GM19455 (cell line): ENCODE data around the gene BMPER.
A peak's percentile ranks its signal among the peaks of the same experiment; 100 is the strongest.
"Not testable (repeated sequence)": the region's sequence is repeated elsewhere in the genome, so short reads cannot be mapped to it uniquely, and the experiment has no call there.

Source experiments
- ATAC-seq: cut with Tn5 transposase; IDR thresholded peaks from one replicate; pipeline ENCODE4 v1.9.1; 2021; ENCODE audit not compliant: unreplicated experiment

BMPER gene

DNA sequence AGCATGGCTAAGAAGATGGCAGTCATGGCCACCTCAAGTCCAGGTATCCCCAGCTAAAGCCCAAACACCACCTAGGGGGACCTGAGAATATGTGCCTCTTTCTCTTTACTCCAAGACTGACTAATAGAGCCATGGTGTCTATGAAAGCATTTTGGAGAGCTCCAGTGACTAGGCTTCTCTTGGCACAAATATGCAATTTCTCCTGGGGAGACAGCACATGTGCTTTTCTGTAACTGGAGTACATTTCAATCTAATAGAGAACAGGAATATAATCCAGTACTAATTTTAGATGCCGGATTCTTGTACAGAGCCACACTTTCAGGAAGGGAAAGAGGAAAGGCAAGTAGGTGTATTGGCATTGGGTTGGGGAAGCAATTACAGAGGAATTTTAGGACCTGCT, 260.1 kb downstream of the BMPER start:
- ATAC-seq, result no peak

DNA sequence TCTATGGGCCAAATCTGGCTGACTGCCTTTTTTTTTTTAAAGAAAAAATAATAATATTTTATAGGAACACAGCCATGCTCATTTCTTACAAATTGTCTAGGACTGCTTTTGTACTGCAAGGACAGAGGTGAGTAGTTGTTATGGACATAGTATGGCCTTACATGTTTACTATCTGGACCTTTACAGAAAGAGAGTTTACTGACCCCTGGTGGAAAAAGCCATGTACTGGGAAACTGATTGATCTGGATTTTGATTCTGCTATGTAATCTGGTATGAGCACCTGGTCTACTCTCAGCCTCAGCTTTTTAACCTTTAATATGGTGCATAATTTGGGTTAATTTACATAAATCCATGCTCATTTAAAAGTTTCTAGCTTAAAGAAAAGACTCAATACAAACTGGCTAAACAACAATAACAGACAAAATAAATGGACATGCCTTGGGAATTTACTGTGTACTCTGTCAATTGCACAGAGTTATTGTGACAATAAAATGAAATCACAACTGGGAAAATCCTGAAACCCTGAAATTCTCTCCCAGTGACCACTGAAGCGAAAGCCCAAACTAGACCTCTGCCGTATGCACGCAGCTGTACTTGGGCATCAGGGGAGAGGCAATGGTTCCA, 260.7 kb downstream of the BMPER start:
- ATAC-seq, result peak; percentile 69

DNA sequence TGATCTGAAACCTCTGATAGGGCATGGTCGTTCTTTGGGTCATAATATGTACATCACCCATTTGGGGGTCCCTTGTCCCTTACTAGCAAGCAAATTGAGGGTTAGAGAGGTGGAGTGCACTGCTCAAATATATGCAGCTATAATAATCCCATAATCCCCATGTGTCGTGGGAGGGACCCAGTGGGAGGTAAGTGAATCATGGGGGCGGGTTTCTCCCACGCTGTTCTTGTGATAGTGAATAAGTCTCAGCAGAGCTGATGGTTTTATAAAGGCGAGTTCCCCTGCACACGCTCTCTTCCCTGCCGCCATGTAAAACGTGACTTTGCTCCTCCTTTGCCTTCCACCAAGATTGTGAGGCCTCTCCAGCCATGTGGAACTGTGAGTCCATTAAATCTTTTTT, 262.7 kb downstream of the BMPER start:
- no peak for ATAC-seq

DNA sequence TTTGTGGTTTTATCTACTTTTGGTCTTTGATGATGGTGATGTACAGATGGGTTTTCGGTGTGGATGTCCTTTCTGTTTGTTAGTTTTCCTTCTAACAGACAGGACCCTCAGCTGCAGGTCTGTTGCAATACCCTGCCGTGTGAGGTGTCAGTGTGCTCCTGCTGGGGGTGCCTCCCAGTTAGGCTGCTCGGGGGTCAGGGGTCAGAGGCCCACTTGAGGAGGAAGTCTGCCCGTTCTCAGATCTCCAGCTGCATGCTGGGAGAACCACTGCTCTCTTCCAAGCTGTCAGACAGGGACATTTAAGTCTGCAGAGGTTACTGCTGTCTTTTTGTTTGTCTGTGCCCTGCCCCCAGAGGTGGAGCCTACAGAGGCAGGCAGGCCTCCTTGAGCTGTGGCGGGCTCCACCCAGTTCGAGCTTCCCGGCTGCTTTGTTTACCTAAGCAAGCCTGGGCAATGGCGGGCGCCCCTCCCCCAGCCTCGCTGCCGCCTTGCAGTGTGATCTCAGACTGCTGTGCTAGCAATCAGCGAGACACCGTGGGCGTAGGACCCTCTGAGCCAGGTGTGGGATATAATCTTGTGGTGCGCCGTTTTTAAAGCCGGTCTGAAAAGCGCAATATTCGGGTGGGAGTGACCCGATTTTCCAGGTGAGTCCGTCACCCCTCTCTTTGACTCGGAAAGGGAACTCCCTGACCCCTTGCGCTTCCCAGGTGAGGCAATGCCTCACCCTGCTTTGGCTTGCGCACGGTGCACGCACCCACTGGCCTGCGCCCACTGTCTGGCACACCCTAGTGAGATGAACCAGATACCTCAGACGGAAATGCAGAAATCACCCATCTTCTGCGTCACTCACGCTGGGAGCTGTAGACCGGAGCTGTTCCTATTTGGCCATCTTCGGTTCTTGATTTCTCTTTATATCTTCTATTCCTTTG, 269.6 kb downstream of the BMPER start:
- not testable (repeated sequence) for ATAC-seq

DNA sequence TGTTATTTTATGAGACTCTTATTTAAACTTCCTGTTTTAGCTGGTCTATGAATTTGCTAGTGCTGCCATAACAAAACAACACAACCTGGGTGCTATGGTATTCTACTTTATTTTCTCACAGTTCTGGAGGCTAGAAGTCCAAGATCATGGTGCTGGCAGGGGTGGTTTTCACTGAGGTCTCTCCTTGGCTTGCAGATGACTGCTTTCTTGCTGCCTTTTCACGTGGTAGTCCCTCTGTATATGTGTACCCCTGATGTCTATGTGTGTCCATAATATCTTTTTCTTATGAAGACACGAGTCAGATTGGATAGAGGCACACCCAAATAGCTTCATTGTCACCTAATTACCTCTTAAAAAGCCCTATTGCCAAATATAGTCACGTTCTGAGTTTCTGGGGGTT, 270.5 kb downstream of the BMPER start:
- ATAC-seq, result no peak

DNA sequence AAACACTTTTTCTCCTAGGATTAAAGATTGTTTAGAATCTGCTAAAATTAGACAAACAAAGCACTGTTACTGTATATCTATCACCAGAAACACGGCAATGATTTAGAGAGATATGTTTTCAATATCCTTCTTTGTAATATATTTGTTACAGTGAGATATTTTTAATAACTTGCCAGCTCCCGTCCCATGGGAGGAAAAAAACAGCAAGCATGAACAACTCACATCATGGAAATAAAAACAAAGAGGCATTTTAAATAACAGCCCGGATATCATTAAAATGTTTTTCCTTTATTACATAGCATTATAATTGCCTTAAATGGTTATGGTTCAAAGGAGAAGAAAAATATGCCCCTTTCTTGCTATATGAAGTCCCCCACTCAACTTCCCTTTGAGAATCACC, 272.1 kb downstream of the BMPER start:
- no peak for ATAC-seq

DNA sequence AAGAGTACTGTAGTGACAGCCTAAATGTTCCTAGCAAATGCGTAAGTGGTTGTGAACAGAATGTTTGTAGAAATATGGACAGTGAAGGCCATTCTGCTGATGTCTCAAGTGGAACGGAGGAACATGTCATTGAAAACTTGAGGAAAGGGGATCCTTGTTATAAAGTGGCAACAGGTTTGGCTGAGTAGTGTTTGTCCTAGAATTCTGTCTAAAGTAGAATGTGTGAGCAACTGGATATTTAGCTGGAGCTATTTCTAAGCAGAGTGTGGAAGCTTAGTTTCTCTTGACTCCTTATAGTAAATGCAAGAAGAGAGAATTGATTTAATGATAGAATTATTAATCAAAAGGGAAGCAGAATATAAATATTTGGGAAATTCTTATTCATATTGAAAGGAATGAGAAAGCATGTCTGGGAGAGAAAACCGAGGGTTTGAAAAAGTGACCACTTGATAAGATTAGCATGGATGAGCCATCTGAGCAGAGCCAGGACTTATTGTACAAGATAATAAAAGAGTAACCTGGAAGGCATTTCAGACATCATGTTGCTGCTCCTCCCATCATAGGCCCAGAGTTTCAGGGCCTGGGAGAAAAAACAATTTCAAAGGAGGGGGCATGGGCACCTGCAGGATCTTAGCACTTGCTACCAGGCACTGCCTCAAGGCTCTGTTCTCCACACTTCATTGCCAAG, 276.1 kb downstream of the BMPER start:
- ATAC-seq, result no peak

DNA sequence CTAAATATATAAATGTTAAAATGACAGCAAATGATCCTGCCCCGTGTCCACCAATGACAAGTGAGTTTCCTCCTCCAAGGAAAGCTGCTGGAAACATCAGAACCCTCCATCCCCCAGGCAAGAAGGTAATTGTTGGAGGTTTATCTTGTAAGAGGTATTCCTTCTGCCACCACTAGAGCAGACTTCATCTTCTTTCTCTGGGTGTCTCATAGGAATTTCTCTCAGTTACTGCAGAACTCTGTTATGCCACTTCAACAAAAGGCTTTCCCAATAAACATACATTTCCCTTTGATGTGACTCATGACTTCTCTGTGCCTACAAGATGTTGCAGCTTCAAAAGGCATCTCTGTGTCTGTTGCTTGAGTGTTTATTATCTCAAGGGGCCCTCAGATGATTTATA, 279.1 kb downstream of the BMPER start:
- no peak for ATAC-seq

DNA sequence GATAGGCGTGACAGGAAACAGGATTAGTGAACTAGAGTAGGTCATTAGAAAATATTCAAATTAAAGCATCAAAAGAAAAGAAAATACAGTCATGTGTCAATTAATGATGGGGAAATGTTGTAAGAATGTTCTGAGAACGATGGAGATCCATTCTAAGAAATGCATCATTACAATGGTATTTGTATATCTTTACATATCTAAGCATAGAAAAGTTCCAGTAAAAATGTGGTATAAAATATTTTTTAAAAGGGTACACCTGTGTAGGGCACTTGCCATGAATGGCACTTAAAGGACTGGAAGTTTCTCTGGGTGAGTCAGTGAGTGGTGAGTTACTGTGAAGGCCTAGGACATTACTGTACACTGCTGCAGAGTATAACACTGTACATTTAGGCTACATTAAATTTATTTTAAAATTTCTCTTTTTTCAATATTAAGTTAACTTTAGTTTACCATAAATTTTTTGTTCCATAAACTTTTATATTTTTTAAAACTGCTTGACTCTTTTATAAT, 282.5 kb downstream of the BMPER start:
- no peak for ATAC-seq

DNA sequence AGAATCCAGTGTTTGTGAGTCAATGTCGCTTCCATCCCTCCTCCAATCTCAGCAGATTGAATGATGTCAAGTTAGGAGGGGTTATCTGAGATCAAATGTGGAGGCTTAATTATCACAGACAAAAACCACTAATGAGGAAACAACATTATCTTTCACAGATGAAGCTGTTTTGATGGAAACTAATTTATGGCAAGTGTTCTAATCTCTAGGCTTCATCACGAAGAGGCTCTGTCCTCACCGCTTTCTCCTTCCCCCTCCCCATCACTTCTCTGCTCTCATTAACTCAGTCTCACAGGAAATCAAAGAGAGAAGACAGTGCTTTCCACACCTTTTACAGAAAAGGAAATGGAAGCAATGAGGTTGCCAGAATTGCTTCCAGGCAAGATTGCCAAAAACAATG, 283.7 kb downstream of the BMPER start:
- no peak for ATAC-seq

DNA sequence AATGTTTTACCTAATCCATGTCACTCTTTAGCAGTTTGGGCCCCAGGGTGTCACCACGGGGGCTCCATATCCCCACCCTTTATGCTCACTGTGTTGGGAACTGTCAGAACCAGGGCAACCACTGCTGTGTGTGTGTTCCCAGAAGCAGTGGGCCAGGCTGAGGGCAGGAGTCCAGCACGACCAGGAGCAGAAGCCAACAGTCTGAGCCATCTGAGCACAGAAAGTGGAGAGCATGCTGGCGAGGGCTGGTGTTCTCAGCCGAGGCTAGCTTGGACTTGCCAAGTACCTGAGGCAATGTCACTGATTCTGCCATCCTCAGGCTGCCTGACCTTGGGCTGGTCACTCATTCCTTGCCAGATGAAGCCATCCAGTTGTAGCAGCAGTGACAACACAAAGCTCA, 285.0 kb downstream of the BMPER start:
- ATAC-seq, result no peak

DNA sequence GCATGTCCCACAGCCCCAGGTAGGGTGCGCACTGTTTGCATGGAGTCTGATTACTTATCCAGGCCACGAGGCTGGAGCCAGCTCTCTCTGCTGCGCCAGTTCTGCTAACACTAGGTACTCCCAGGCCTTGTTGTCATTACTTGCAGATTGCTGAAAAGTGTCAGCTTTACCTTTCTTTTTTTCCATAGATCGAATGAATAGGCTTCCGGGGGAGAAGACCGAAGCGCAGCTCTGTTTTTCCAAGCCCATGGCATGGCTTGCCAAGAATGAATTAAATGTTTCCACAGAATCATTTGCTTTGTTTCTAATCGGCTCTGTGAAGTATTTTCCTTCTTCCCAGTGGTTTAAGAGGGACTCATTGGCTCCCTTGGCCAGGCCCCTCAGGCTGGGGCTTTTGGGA, 285.8 kb downstream of the BMPER start:
- no peak for ATAC-seq

DNA sequence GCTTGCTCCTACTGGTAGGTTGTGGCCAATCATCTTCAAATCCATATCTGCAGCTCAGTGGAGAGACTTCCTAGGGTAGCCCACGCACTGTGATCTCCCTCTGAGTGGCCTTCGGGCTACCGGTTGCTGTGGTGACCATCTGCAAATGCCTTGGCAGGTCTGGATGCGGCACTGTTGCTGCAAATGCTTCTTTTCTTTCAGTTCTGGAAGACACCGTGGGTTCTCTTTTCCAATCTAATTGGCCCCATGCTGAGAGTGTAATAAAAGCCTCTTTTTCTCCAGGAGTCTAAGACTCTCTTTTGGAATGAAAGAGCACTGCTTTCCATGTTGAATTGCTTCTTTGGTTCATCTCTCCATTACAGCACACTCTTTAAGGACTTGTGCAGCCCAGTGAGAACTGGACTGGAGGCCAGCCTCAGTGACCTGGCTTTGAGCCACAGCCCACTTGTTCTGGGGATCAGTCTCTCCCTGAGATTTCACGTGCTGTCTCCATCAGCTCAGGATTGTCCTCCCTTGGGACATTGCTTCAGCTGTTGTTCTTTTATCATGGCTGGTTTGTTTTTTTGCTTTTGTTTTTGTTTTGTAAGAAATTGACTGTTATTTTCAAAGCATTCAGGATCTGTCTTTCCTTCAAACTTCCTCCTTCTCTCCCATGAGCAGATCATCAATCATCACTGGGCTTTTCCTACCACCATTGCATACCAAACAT, 286.6 kb downstream of the BMPER start:
- ATAC-seq, result no peak

DNA sequence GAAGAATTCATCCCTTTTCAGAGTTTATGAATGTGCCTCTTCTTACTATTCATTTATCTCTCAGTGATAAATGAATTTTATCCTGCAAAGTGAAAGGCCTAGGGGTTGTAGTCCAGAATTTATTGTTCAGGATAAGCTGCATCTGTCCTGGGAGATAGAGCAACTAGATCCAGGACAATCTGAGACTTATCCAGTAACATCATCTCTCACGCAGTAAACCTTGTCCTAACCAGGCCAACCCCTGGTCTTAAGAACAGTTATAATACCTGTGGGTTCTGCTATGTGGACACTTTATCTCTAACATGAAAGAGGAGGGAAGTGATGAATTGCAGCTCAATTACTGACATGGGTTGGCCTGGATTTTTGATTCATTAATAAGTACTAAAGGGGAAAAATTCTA, 287.6 kb downstream of the BMPER start:
- ATAC-seq, result no peak

DNA sequence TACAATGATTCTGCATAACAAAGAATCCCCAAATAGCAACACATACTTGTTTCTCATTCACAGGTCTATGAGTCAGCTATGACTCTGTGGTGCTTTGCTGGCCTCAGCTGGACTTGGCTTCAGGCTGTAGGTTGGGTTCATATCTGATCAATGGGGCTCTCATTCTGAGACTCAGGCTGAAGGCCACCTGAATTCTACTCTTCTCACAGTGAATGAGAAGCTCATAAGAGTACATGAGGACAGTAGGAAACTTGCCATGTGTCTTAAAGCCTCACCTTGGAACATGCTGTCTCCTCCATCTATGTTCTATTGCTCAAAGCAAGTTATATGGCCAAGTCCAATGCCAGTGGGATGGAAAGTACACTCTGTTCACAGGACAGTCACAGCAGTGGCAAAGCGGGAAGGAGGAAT, 292.9 kb downstream of the BMPER start:
- ATAC-seq, result no peak
